Measurements from ENCODE around the gene ZNRF3. TPM values are rescaled to one million over a fixed set of nuclear protein-coding genes. Genes with fewer than 3 reads are reported as not detected.

Gene ZNRF3
- total and polyA plus RNA-seq, 2 experiments from 2014 or later: 0.56 to 3.9 TPM

DNA sequence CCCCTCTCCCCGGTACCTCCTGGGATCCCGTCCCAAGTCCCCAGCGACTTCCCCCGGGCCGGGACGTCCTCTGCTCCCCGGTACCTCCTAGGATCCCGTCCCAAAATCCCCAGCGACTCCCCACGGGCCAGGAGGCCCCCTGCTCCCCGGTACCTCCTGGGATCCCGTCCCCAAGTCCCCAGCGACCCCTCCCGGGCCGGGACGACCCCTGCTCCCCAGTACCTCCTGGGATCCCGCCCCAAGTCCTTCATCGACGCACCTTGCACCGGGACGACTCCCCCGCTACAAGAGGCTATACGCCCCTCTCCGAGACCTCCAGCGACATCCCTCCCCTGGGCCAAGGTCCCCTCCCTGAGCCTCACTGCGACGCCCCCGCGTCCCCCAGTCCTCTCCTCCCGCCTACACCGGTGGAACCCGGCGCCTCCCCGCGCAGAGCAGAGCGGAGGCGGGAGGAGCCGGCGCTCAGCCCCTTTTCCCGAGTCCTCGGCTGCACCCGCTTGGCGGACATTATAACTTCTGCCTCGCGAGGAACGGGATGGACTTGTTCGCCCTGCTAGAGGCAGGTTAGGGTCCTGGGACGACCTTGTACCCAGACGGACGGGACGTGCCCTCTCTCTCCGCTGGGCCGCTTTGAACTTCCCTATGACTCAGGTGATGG, 190.4 kb downstream of the ZNRF3 start:
- Histone ChIP-seq H2AFZ (peak overlapping the region; percentile 76), H3F3A (ENCODE audit: insufficient read depth) (peaks cover 3% of the 10 kb centered on the region; the same call in 1 of the 2 replicates), H3K27ac (no peak overlapping the region), H3K9ac (peak overlapping the region; percentile 56), H3K36me3 (ENCODE audit: low read depth) (no peaks in the 10 kb centered on the region), H3K4me3 (peak overlapping the region; percentile 70), H3K4me1 (ENCODE audit: insufficient read depth) (peaks cover 8% of the 10 kb centered on the region; the same call in 1 of the 2 replicates), H3K4me2 (ENCODE audit: unreplicated experiment) (peak overlapping the region; percentile 74), H3K27me3 (replicated peaks; ENCODE audit: insufficient read depth) (no peaks in the 10 kb centered on the region), H3K79me2 (ENCODE audit: insufficient read depth) (no peaks in the 10 kb centered on the region), H4K20me1 (ENCODE audit: insufficient read depth) (no peaks in the 10 kb centered on the region), H3K9me2 (ENCODE audit: insufficient read depth) (no peaks in the 10 kb centered on the region), H3K9me3 (ENCODE audit: low read depth) (no peaks in the 10 kb centered on the region)
- peak; percentile 68 for DNase-seq
- no peak for TF ChIP-seq EZH2 (IDR thresholded peaks at IDR 0.05; ENCODE audit: insufficient read depth, poor library complexity, severe bottlenecking)
- no peak for TF ChIP-seq EZH2phosphoT487 (IDR thresholded peaks at IDR 0.05; ENCODE audit: insufficient read depth, low read depth)
- in situ Hi-C loops (cut with MboI): no loop called here
- whole genome bisulfite sequencing, 2 experiments (ENCODE audit: low coverage in 1 of 2, low lambda C conversion rate in 2 of 2, missing lambda C conversion rate in 2 of 2): 7 to 8% methylated on average over 24 to 53 of the region's 53 CpGs

DNA sequence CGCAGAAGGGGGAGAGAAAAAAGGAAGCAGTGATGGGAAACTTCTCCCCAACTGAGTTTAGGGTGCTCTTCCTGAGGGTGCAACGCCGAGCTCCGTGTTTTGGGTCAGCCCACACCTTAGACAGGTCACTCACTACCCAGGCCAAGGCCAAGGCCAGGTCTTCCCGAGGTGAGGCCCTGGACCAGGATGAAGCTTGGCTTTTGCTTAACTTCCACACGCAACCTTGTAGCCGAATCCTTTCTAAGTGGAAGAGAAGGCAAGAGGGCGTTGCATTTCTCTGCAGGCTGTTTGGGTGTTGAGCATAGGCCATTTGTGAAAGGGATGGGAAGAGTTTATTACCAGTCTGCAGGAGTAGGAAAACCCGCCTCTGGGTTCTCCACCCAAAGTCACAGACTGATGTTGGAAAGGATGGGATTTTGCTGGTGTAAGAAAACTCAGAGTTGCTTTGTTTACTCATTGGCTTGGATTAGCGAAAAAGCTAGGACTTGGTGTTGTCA, 191.0 kb downstream of the ZNRF3 start:
- no peaks in the 10 kb centered on the region for H3K9me3 ChIP-seq (ENCODE audit: low read depth)
- no peaks in the 10 kb centered on the region for H4K20me1 ChIP-seq (ENCODE audit: insufficient read depth)
- H2AFZ ChIP-seq: peak overlapping the region; percentile 76
- H3K79me2 ChIP-seq (ENCODE audit: insufficient read depth): no peaks in the 10 kb centered on the region
- peaks cover 3% of the 10 kb centered on the region; the same call in 1 of the 2 replicates for H3F3A ChIP-seq (ENCODE audit: insufficient read depth)
- in situ Hi-C loops (cut with MboI): no loop called here
- peak overlapping the region; percentile 70; the same call in 1 of the 2 replicates for H3K4me3 ChIP-seq
- 33 to 38% methylated on average over 10 of the region's 10 CpGs for WGBS, 2 experiments (ENCODE audit: low coverage in 1 of 2, low lambda C conversion rate in 2 of 2, missing lambda C conversion rate in 2 of 2)
- peaks cover 8% of the 10 kb centered on the region; the same call in 1 of the 2 replicates for H3K4me1 ChIP-seq (ENCODE audit: insufficient read depth)
- H3K4me2 ChIP-seq (ENCODE audit: unreplicated experiment): peak overlapping the region; percentile 74
- H3K36me3 ChIP-seq (ENCODE audit: low read depth): no peaks in the 10 kb centered on the region
- no peaks in the 10 kb centered on the region for H3K9me2 ChIP-seq (ENCODE audit: insufficient read depth)
- TF ChIP-seq EZH2phosphoT487 (IDR thresholded peaks at IDR 0.05; ENCODE audit: insufficient read depth, low read depth) (no peak), EZH2 (IDR thresholded peaks at IDR 0.05; ENCODE audit: insufficient read depth, poor library complexity, severe bottlenecking) (no peak)
- no peak overlapping the region for H3K27ac ChIP-seq
- H3K9ac ChIP-seq: no peak overlapping the region
- DNase-seq: peak; percentile 13
- H3K27me3 ChIP-seq (replicated peaks; ENCODE audit: insufficient read depth): no peaks in the 10 kb centered on the region

DNA sequence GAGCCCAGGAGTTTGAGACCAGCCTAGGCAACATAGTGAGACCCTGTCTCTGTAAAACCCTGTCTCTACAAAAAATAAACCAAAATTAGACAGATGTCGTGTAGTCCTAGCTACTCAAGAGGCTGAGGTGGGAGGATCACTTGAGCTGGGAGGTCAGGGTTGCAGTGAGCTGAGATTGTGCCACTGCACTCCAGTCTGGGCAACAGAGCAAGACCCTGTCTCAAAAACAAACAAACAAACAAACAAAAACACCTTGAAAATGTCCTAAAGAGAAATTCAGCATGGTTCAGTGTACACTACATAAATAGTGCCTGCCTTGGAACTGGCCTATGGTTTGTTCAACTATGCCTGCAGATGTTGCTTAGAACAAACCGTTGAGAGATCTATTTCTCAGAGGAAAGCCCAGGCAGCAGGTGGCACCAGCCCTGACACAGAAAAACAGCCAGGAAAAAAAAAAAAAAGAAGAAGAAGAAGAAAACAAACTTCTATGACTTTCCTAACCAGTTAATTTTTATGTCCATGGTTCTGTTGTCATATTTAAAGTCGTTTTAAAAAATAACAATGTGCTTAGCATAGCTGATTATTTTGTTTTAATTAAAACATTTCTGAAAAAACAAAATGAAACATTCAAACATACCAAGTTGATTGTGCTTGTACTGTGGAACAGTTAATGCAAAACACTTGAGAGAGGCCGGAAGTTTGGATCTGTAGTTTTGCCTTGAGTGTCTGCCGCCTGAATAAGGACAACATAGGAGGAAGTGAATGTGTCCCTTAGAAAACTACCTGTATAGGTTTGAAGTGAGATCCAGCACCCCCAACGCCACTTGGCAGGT, 194.9 kb downstream of the ZNRF3 start:
- no peak overlapping the region for H3K4me3 ChIP-seq
- H3K9me3 ChIP-seq (ENCODE audit: low read depth): no peaks in the 10 kb centered on the region
- WGBS, 2 experiments (ENCODE audit: low coverage in 1 of 2, low lambda C conversion rate in 2 of 2, missing lambda C conversion rate in 2 of 2): 40 to 45% methylated on average over 6 of the region's 6 CpGs
- TF ChIP-seq EZH2phosphoT487 (IDR thresholded peaks at IDR 0.05; ENCODE audit: insufficient read depth, low read depth) (no peak), EZH2 (IDR thresholded peaks at IDR 0.05; ENCODE audit: insufficient read depth, poor library complexity, severe bottlenecking) (no peak)
- no peaks in the 10 kb centered on the region for H3K27me3 ChIP-seq (replicated peaks; ENCODE audit: insufficient read depth)
- no peak overlapping the region for H3K4me2 ChIP-seq (ENCODE audit: unreplicated experiment)
- H3K79me2 ChIP-seq (ENCODE audit: insufficient read depth): no peaks in the 10 kb centered on the region
- no peak for DNase-seq
- in situ Hi-C loops (cut with MboI): no loop called here
- no peaks in the 10 kb centered on the region for H3K4me1 ChIP-seq (ENCODE audit: insufficient read depth)
- H4K20me1 ChIP-seq (ENCODE audit: insufficient read depth): no peaks in the 10 kb centered on the region
- no peaks in the 10 kb centered on the region for H3K9me2 ChIP-seq (ENCODE audit: insufficient read depth)
- H2AFZ ChIP-seq: no peak overlapping the region
- H3K9ac ChIP-seq: no peak overlapping the region
- H3K27ac ChIP-seq: no peak overlapping the region
- H3K36me3 ChIP-seq (ENCODE audit: low read depth): no peaks in the 10 kb centered on the region
- peaks cover 3% of the 10 kb centered on the region; the same call in 1 of the 2 replicates for H3F3A ChIP-seq (ENCODE audit: insufficient read depth)

- Histone ChIP-seq H3K4me3 (no peak overlapping the region), H3K9me3 (ENCODE audit: low read depth) (no peaks in the 10 kb centered on the region), H3K27me3 (replicated peaks; ENCODE audit: insufficient read depth) (no peaks in the 10 kb centered on the region), H3K9ac (no peak overlapping the region), H3K36me3 (ENCODE audit: low read depth) (no peaks in the 10 kb centered on the region), H3K79me2 (ENCODE audit: insufficient read depth) (no peaks in the 10 kb centered on the region), H3K4me1 (ENCODE audit: insufficient read depth) (0 out of 2 replicates have a peak, but pooled peaks cover 5% of the 10 kb centered on the region), H3K4me2 (ENCODE audit: unreplicated experiment) (no peak overlapping the region), H2AFZ (no peak overlapping the region), H3F3A (ENCODE audit: insufficient read depth) (peaks cover 3% of the 10 kb centered on the region; the same call in 1 of the 2 replicates), H4K20me1 (ENCODE audit: insufficient read depth) (no peaks in the 10 kb centered on the region), H3K9me2 (ENCODE audit: insufficient read depth) (no peaks in the 10 kb centered on the region), H3K27ac (no peak overlapping the region)
- in situ Hi-C loops (cut with MboI): no loop called here
- TF ChIP-seq EZH2phosphoT487 (IDR thresholded peaks at IDR 0.05; ENCODE audit: insufficient read depth, low read depth) (no peak), EZH2 (IDR thresholded peaks at IDR 0.05; ENCODE audit: insufficient read depth, poor library complexity, severe bottlenecking) (no peak)
- no peak for DNase-seq
- WGBS, 2 experiments (ENCODE audit: low coverage in 1 of 2, low lambda C conversion rate in 2 of 2, missing lambda C conversion rate in 2 of 2): 44 to 49% methylated on average over 6 of the region's 6 CpGs
Observed at GRCh38 chr22:29078869-29079207, 195.5 kb downstream of the ZNRF3 start.
